ENCODE data around the gene CTRB1. TPM values are rescaled to one million over a fixed set of nuclear protein-coding genes. Genes with fewer than 3 reads are reported as not detected.

The CTRB1 gene
- total RNA-seq, 3 donors from 2014 or later, result 0.67 to 0.76 TPM; not detected in 1

DNA sequence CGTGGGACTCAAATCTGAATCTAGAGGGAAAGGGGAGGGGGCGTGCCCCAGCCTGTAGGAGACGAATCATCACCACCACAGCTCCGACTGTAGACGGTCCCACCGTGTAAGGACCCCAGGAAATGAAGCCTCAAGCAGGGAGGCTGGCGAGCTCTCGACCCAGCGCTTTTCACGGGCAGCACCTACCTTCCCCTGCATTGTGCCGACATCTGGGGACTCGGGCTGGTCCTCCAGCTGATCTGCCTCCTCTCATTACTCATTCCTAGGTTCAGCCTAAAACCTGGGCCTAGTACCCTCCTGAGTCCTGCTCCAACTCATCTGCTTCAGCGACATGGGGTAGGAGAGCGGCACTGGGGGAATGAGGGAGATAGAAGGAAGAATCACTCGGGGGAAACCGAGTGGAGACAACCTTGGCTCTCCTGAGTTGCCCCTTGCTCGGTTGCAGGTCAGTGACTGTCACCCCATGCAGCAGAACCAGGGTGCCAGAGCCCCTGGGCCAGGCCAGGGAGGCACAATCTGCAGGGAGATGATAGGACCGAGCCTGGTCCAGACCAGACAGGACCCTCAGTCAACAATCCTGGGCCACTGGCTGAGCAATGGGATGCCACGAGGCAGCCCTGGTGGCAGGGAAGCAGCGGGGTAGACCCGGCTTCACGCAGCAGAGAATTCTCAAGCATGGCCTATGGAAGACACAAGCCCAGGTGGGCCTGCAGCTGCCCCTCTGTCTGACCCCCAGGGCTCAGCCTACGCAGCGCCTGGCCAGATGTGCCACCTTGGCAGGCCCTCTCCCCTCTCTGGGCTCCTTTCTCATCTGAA is 33.5 kb downstream of the CTRB1 start:
- peaks cover 59% of the 10 kb centered on the region for H3K4me1 ChIP-seq (ENCODE audit: low read depth)
- no peak overlapping the region for H3K4me3 ChIP-seq
- peak in 1 of 3 donors; percentile 29 for DNase-seq
- intact Hi-C loops (cut with DNase I, micrococcal nuclease), result no loop called here
- no peak for ATAC-seq
- no peaks in the 10 kb centered on the region for H3K9me3 ChIP-seq
- TF ChIP-seq, protein P1, sequence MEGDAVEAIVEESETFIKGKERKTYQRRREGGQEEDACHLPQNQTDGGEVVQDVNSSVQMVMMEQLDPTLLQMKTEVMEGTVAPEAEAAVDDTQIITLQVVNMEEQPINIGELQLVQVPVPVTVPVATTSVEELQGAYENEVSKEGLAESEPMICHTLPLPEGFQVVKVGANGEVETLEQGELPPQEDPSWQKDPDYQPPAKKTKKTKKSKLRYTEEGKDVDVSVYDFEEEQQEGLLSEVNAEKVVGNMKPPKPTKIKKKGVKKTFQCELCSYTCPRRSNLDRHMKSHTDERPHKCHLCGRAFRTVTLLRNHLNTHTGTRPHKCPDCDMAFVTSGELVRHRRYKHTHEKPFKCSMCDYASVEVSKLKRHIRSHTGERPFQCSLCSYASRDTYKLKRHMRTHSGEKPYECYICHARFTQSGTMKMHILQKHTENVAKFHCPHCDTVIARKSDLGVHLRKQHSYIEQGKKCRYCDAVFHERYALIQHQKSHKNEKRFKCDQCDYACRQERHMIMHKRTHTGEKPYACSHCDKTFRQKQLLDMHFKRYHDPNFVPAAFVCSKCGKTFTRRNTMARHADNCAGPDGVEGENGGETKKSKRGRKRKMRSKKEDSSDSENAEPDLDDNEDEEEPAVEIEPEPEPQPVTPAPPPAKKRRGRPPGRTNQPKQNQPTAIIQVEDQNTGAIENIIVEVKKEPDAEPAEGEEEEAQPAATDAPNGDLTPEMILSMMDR (IDR thresholded peaks at IDR 0.05), result no peak
- no peaks in the 10 kb centered on the region for H3K36me3 ChIP-seq (ENCODE audit: low read depth)

DNA sequence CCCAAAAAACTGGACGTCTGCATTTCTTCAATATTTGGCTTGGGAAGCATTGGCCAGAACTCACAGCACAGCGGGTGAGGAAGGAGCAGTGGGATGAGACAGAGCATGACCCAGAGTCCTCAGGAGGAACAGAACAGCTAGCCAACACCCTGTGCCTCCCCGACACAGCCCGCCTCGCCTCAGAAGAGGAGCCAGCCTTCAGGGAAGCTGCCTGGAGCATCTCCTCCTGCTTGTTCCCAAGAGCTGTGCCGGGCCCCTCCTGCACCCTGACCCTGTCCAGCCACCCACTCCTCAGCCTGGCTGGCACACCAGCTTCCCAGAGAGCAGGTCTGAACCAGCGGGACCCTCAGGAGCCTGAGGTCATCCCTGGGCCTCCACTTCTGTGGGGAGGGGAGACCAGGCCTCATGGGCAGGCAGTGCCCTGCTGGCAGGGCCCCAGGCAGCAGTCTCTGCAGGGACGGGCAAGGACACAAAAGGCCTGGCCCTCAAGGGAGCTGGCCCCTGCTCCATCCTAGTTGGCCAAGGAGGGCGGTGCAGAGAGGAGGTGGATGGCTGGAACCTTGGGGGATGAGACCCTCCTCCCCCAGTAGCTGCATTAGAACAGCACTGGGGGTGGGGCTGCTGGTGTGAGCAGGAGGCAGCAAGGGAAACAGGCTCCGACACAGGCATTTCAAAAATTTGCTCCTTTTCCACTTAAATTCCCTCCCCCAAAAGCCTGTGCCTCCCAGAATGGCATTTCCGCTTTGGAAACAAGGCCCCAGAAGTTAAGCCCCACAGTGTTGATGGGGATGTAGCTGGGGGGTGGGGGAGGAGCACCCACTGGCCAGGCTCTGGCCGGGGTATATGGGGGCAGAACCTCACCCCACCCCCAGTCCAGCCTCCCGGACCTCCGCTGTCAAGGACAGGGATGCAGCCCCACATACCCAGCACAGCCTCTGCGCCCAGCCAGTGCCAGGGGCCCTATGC is 34.4 kb downstream of the CTRB1 start:
- Histone ChIP-seq H3K4me3 (no peak overlapping the region), H3K9me3 (no peaks in the 10 kb centered on the region), H3K36me3 (ENCODE audit: low read depth) (no peaks in the 10 kb centered on the region), H3K4me1 (ENCODE audit: low read depth) (peaks cover 54% of the 10 kb centered on the region)
- ATAC-seq (no peak), DNase-seq (peak in 1 of 3 donors; percentile 37)
- intact Hi-C loops (cut with DNase I, micrococcal nuclease), result no loop called here
- TF ChIP-seq, protein P1 (IDR thresholded peaks at IDR 0.05), result no peak

DNA sequence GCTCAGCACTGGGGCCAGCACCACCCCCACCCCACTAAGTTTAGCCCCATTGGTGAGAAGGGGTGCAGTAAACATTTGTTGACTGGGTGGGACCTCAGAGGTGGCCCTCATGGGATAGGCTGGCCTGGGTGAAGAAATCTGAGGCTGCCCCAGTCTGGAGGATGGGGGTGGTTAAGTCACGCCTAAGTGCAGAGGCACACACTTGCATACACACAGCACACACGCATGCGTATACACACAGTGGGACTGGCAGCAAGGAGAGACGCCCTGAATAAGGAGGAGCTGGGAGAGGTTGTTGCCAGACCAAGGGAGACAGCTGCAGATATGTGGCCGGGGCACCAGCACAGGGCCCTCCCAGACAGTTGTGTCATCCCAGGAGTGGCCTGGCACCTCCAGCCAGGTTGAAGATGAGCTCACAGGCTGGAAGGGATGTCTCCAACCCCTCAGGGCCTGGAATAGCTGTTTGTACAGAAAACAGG is 35.6 kb downstream of the CTRB1 start:
- ATAC-seq, result peak; percentile 4

DNA sequence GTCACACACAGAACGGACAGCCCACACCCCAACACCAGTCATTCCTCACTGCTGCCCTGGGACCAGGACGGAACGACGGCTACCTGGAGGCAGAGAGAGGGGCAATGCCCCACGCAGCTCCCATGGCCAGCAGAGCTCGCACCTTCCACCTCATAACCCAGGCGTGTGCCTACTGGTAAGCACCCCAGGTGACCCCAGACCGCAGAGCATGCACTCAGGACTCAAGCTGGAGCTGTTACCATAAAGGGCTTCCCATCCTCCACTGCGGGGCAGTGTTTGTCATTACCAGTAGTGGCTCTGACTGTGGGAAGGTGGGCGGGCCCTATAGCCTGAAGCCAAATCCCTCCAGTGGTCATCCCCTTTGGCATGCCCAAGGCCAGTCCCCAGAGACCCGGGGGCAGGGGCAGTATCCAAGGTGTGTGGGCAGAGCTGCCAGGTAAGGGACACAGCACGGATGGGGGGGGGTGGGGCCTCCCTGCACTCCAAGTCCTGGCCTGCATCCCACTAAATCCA is 37.3 kb downstream of the CTRB1 start:
- ATAC-seq (no peak), DNase-seq (peak in 1 of 3 donors; percentile 35)
- Histone ChIP-seq H3K4me3 (no peak overlapping the region), H3K4me1 (ENCODE audit: low read depth) (peaks cover 34% of the 10 kb centered on the region), H3K36me3 (ENCODE audit: low read depth) (no peaks in the 10 kb centered on the region), H3K9me3 (no peaks in the 10 kb centered on the region)
- TF ChIP-seq, protein P1 (IDR thresholded peaks at IDR 0.05), result no peak
- intact Hi-C loops (cut with DNase I, micrococcal nuclease), result no loop called here

More for the DNA sequence above, 35.6 kb downstream of the CTRB1 start:
- peak in 1 of 3 donors; percentile 48 for DNase-seq
- peaks cover 42% of the 10 kb centered on the region for H3K4me1 ChIP-seq (ENCODE audit: low read depth)
- TF ChIP-seq, protein P1 (IDR thresholded peaks at IDR 0.05), result no peak
- H3K9me3 ChIP-seq, result no peaks in the 10 kb centered on the region
- intact Hi-C loops (cut with DNase I, micrococcal nuclease), result no loop called here
- no peaks in the 10 kb centered on the region for H3K36me3 ChIP-seq (ENCODE audit: low read depth)
- no peak overlapping the region for H3K4me3 ChIP-seq

DNA sequence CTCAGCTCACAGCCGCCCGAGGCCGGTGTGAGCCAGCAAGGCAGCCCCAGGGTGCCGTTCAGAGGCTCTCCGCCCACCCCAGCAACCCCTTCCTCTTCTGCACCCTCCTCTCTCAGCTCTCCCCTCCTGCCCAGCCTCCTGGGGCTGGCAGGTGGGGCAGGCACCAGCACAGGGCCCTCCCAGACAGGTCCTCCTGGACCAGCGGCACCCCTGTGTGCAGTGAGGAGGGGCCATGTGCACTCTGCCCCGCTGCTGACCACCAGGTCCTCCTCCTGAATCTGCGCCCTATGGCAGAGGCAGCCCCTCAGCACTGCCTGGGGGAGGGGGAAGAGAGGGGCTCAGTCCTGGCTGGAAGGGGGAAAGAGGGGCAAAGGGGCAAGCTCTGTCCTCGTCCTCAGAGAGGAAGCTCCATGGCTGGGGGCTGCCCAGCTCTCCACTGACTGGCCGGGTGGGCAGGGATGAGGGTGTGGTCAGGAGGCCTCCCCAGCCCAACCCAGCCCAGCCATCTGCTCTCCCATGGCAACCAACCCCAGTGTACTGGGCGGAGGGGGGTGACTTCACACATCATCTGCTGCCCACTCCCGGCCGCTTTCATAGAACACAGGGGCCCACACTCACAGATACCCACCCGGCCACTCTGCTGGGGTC is 38.0 kb downstream of the CTRB1 start:
- TF ChIP-seq, protein P1 (IDR thresholded peaks at IDR 0.05), result no peak
- Histone ChIP-seq H3K36me3 (ENCODE audit: low read depth) (no peaks in the 10 kb centered on the region), H3K9me3 (no peaks in the 10 kb centered on the region), H3K4me3 (no peak overlapping the region), H3K4me1 (ENCODE audit: low read depth) (peaks cover 41% of the 10 kb centered on the region)
- peak; percentile 61 for ATAC-seq
- intact Hi-C loops (cut with DNase I, micrococcal nuclease), result no loop called here
- DNase-seq, result peak in 2 of 3 donors; percentile 57 to 66

Measured in mucosa of descending colon (tissue), 3 donors.